Measurements from ENCODE around the gene GPC6. TPM values are rescaled to one million over a fixed set of nuclear protein-coding genes. Genes with fewer than 3 reads are reported as not detected.

Gene GPC6
- total and polyA plus RNA-seq, 5 donors from 2014 or later = not detected

GRCh38 chr13:93753639-93754038 lies 527.0 kb downstream of the GPC6 start:
- Mint-ChIP-seq H3K4me1 (no peaks in the 10 kb centered on the region), H3K4me3 (no peak overlapping the region), H3K27ac (no peak overlapping the region), H3K36me3 (no peaks in the 10 kb centered on the region), H3K27me3 (no peaks in the 10 kb centered on the region), H3K9me3 (peaks cover 0 to 4% (median 0%) of the 10 kb centered on the region in 7 donors)
- Histone ChIP-seq H3K27ac (ENCODE audit: insufficient read depth, low read length, poor library complexity, severe bottlenecking) (no peak overlapping the region), H3K36me3 (ENCODE audit: control insufficient read depth, insufficient read depth, low read length) (no peaks in the 10 kb centered on the region), H3K27me3 (ENCODE audit: control insufficient read depth, insufficient read depth, low read length) (no peaks in the 10 kb centered on the region), H3K4me1 (ENCODE audit: control insufficient read depth, insufficient read depth, low read length, poor library complexity, severe bottlenecking) (no peaks in the 10 kb centered on the region), H3K9me3 (ENCODE audit: control insufficient read depth in 2 of 2, low read length in 2 of 2) (no peaks in the 10 kb centered on the region), H3K4me3 (ENCODE audit: low read depth, low read length) (no peak overlapping the region)
- ATAC-seq (ENCODE audit: low read depth in 2 of 2) (no peak), DNase-seq (no peak)

GRCh38 chr13:93755341-93755740 lies 528.7 kb downstream of the GPC6 start:
- H3K4me3 ChIP-seq (ENCODE audit: low read depth, low read length) = no peak overlapping the region
- DNase-seq = no peak
- no peak overlapping the region for H3K27ac ChIP-seq (ENCODE audit: insufficient read depth, low read length, poor library complexity, severe bottlenecking)
- no peak overlapping the region for H3K4me3 Mint-ChIP-seq
- no peaks in the 10 kb centered on the region for H3K36me3 Mint-ChIP-seq
- H3K4me1 Mint-ChIP-seq = no peaks in the 10 kb centered on the region
- peaks cover 0 to 4% (median 2%) of the 10 kb centered on the region in 7 donors for H3K9me3 Mint-ChIP-seq
- H3K36me3 ChIP-seq (ENCODE audit: control insufficient read depth, insufficient read depth, low read length) = no peaks in the 10 kb centered on the region
- ATAC-seq (ENCODE audit: low read depth in 2 of 2) = no peak
- no peaks in the 10 kb centered on the region for H3K4me1 ChIP-seq (ENCODE audit: control insufficient read depth, insufficient read depth, low read length, poor library complexity, severe bottlenecking)
- H3K9me3 ChIP-seq (ENCODE audit: control insufficient read depth in 2 of 2, low read length in 2 of 2) = no peaks in the 10 kb centered on the region
- H3K27ac Mint-ChIP-seq = no peak overlapping the region
- no peaks in the 10 kb centered on the region for H3K27me3 ChIP-seq (ENCODE audit: control insufficient read depth, insufficient read depth, low read length)
- H3K27me3 Mint-ChIP-seq = no peaks in the 10 kb centered on the region

- no peak for ATAC-seq (ENCODE audit: low read depth in 2 of 2)
- no peak overlapping the region for H3K4me3 ChIP-seq (ENCODE audit: low read depth, low read length)
- no peaks in the 10 kb centered on the region for H3K27me3 ChIP-seq (ENCODE audit: control insufficient read depth, insufficient read depth, low read length)
- Mint-ChIP-seq H3K4me3 (no peak overlapping the region), H3K4me1 (no peaks in the 10 kb centered on the region), H3K36me3 (no peaks in the 10 kb centered on the region), H3K27ac (no peak overlapping the region), H3K9me3 (peaks cover 0 to 6% (median 3%) of the 10 kb centered on the region in 7 donors), H3K27me3 (no peaks in the 10 kb centered on the region)
- H3K27ac ChIP-seq (ENCODE audit: insufficient read depth, low read length, poor library complexity, severe bottlenecking) = no peak overlapping the region
- no peaks in the 10 kb centered on the region for H3K9me3 ChIP-seq (ENCODE audit: control insufficient read depth in 2 of 2, low read length in 2 of 2)
- DNase-seq = no peak
- no peaks in the 10 kb centered on the region for H3K4me1 ChIP-seq (ENCODE audit: control insufficient read depth, insufficient read depth, low read length, poor library complexity, severe bottlenecking)
- no peaks in the 10 kb centered on the region for H3K36me3 ChIP-seq (ENCODE audit: control insufficient read depth, insufficient read depth, low read length)
Observed at GRCh38 chr13:93758575-93758974, 532.0 kb downstream of the GPC6 start.

GRCh38 chr13:93762708-93763426 lies 536.3 kb downstream of the GPC6 start:
- Histone ChIP-seq H3K4me1 (ENCODE audit: control insufficient read depth, insufficient read depth, low read length, poor library complexity, severe bottlenecking) (no peaks in the 10 kb centered on the region), H3K27me3 (ENCODE audit: control insufficient read depth, insufficient read depth, low read length) (no peaks in the 10 kb centered on the region), H3K36me3 (ENCODE audit: control insufficient read depth, insufficient read depth, low read length) (no peaks in the 10 kb centered on the region), H3K9me3 (ENCODE audit: control insufficient read depth in 2 of 2, low read length in 2 of 2) (no peaks in the 10 kb centered on the region), H3K4me3 (ENCODE audit: low read depth, low read length) (no peak overlapping the region), H3K27ac (ENCODE audit: insufficient read depth, low read length, poor library complexity, severe bottlenecking) (no peak overlapping the region)
- no peak overlapping the region for H3K27ac Mint-ChIP-seq
- ATAC-seq (ENCODE audit: low read depth in 2 of 2) (no peak), DNase-seq (no peak)
- H3K4me3 Mint-ChIP-seq = no peak overlapping the region
- H3K4me1 Mint-ChIP-seq = no peaks in the 10 kb centered on the region
- H3K9me3 Mint-ChIP-seq = peaks cover 0 to 7% (median 2%) of the 10 kb centered on the region in 7 donors
- no peaks in the 10 kb centered on the region for H3K27me3 Mint-ChIP-seq
- no peaks in the 10 kb centered on the region for H3K36me3 Mint-ChIP-seq

- Mint-ChIP-seq H3K27ac (no peak overlapping the region), H3K36me3 (no peaks in the 10 kb centered on the region), H3K27me3 (no peaks in the 10 kb centered on the region), H3K4me1 (peaks cover 0 to 2% (median 0%) of the 10 kb centered on the region in 4 donors), H3K9me3 (peaks cover 0 to 7% (median 2%) of the 10 kb centered on the region in 7 donors), H3K4me3 (no peak overlapping the region)
- Histone ChIP-seq H3K36me3 (ENCODE audit: control insufficient read depth, insufficient read depth, low read length) (no peaks in the 10 kb centered on the region), H3K27ac (ENCODE audit: insufficient read depth, low read length, poor library complexity, severe bottlenecking) (no peak overlapping the region), H3K4me3 (ENCODE audit: low read depth, low read length) (no peak overlapping the region), H3K9me3 (ENCODE audit: control insufficient read depth in 2 of 2, low read length in 2 of 2) (no peaks in the 10 kb centered on the region), H3K4me1 (ENCODE audit: control insufficient read depth, insufficient read depth, low read length, poor library complexity, severe bottlenecking) (no peaks in the 10 kb centered on the region), H3K27me3 (ENCODE audit: control insufficient read depth, insufficient read depth, low read length) (no peaks in the 10 kb centered on the region)
- DNase-seq (no peak), ATAC-seq (ENCODE audit: low read depth in 2 of 2) (no peak)
Observed at GRCh38 chr13:93765062-93765461, 538.5 kb downstream of the GPC6 start.

- H3K36me3 Mint-ChIP-seq = no peaks in the 10 kb centered on the region
- H3K27ac Mint-ChIP-seq = no peak overlapping the region
- Histone ChIP-seq H3K27me3 (ENCODE audit: control insufficient read depth, insufficient read depth, low read length) (no peaks in the 10 kb centered on the region), H3K36me3 (ENCODE audit: control insufficient read depth, insufficient read depth, low read length) (no peaks in the 10 kb centered on the region), H3K9me3 (ENCODE audit: control insufficient read depth in 2 of 2, low read length in 2 of 2) (no peaks in the 10 kb centered on the region), H3K4me1 (ENCODE audit: control insufficient read depth, insufficient read depth, low read length, poor library complexity, severe bottlenecking) (no peaks in the 10 kb centered on the region), H3K4me3 (ENCODE audit: low read depth, low read length) (no peak overlapping the region), H3K27ac (ENCODE audit: insufficient read depth, low read length, poor library complexity, severe bottlenecking) (no peak overlapping the region)
- H3K9me3 Mint-ChIP-seq = peaks cover 0 to 7% (median 2%) of the 10 kb centered on the region in 7 donors
- no peaks in the 10 kb centered on the region for H3K27me3 Mint-ChIP-seq
- H3K4me3 Mint-ChIP-seq = no peak overlapping the region
- ATAC-seq (ENCODE audit: low read depth in 2 of 2) = no peak
- H3K4me1 Mint-ChIP-seq = peaks cover 0 to 2% (median 0%) of the 10 kb centered on the region in 4 donors
- DNase-seq = no peak
Observed at GRCh38 chr13:93765811-93766210, 539.2 kb downstream of the GPC6 start.

- Histone ChIP-seq H3K27ac (ENCODE audit: insufficient read depth, low read length, poor library complexity, severe bottlenecking) (no peak overlapping the region), H3K4me1 (ENCODE audit: control insufficient read depth, insufficient read depth, low read length, poor library complexity, severe bottlenecking) (no peaks in the 10 kb centered on the region), H3K36me3 (ENCODE audit: control insufficient read depth, insufficient read depth, low read length) (no peaks in the 10 kb centered on the region), H3K9me3 (ENCODE audit: control insufficient read depth in 2 of 2, low read length in 2 of 2) (no peaks in the 10 kb centered on the region), H3K4me3 (ENCODE audit: low read depth, low read length) (no peak overlapping the region), H3K27me3 (ENCODE audit: control insufficient read depth, insufficient read depth, low read length) (no peaks in the 10 kb centered on the region)
- H3K36me3 Mint-ChIP-seq = no peaks in the 10 kb centered on the region
- peaks cover 0 to 2% (median 0%) of the 10 kb centered on the region in 4 donors for H3K4me1 Mint-ChIP-seq
- no peak for ATAC-seq (ENCODE audit: low read depth in 2 of 2)
- no peak overlapping the region for H3K4me3 Mint-ChIP-seq
- H3K27me3 Mint-ChIP-seq = no peaks in the 10 kb centered on the region
- H3K27ac Mint-ChIP-seq = no peak overlapping the region
- H3K9me3 Mint-ChIP-seq = peaks cover 0 to 7% (median 2%) of the 10 kb centered on the region in 7 donors
- no peak for DNase-seq
Observed at GRCh38 chr13:93766719-93767118, 540.1 kb downstream of the GPC6 start.

All from CD4-positive, CD25-positive, alpha-beta regulatory T cell (primary cell).